Gastroesophageal sphincter (tissue), 3 donors: ENCODE measurements around the gene AIFM3.

Source experiments
- CTCF ChIP-seq, 4 experiments: fragments of 200-600 bp in 2 of 4; fragments of 450-650 bp in 2 of 4; sonication (generic) in 1 of 4; IDR thresholded peaks; one replicate each; pipeline ENCODE4 v1.5.1; 2017 to 2019; ENCODE audit warnings: antibody characterized with exemption in 4 of 4, mild to moderate bottlenecking in 2 of 4, moderate library complexity in 2 of 4
- EP300 ChIP-seq: sonication (generic); formaldehyde crosslinking; IDR thresholded peaks from one replicate; pipeline ENCODE4 v1.6.1; 2017; ENCODE audit warnings: antibody characterized with exemption, mild to moderate bottlenecking
- POLR2A ChIP-seq, 2 donors: fragments of 450-650 bp; IDR thresholded peaks; one replicate each; pipeline ENCODE4 v1.6.1; 2017; ENCODE audit warnings: antibody characterized with exemption in 2 of 2, mild to moderate bottlenecking in 2 of 2, moderate library complexity in 1 of 2
- POLR2AphosphoS5 ChIP-seq: sonication (generic); formaldehyde crosslinking; IDR thresholded peaks from one replicate; pipeline ENCODE4 v1.6.1; 2017; ENCODE audit warnings: antibody characterized with exemption

DNA sequence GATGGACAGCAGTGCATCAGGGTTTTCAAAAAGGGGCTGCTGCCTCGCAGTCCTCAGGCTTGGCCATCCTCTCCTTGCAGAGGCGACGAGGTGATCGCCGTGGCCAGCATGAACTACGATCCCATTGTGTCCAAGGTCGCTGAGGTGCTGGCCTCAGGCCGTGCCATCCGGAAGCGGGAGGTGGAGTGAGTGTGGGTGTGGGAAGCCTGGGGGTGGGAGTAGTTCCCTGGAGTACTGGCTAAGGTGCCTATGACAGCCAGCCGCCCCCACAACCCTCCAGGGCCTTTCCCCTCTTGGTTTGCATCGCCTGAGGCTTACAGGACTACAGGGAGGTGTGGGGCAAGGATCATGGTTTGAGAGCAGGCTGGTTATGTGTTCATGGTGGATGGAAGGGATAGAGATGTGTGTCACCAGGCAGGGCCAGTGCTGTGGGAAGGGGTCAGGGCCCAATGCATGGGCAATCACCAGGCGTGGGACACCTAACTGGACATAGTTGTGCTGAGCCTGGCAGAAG is 12.9 kb downstream of the AIFM3 start:
- TF ChIP-seq CTCF (IDR thresholded peaks at IDR 0.05) (no peak), POLR2A (IDR thresholded peaks at IDR 0.05) (no peak), EP300 (no peak), POLR2AphosphoS5 (no peak)
